DMS153 (cell line): Measurements from ENCODE around the gene PDE3B.

Experiments
- DNase-seq: peaks from one replicate; lab custom pipeline; 2025; lab: John Stamatoyannopoulos, UW

The PDE3B gene

GRCh38 chr11:14884667-14885273 is 241.2 kb downstream of the PDE3B start:
- no peak for DNase-seq

GRCh38 chr11:14886513-14886912 is 242.9 kb downstream of the PDE3B start:
- no peak for DNase-seq

- DNase-seq: peak; percentile 80
Measured at GRCh38 chr11:14891143-14892035, 247.8 kb downstream of the PDE3B start.

- peak; percentile 98 for DNase-seq
Measured at GRCh38 chr11:14892036-14892556, 248.5 kb downstream of the PDE3B start, which contains the start of gene CYP2R1. TSS of gene CYP2R1 (minus strand) at chr11:14892231. CDS start at chr11:14892205, 26 bp downstream.

DNA sequence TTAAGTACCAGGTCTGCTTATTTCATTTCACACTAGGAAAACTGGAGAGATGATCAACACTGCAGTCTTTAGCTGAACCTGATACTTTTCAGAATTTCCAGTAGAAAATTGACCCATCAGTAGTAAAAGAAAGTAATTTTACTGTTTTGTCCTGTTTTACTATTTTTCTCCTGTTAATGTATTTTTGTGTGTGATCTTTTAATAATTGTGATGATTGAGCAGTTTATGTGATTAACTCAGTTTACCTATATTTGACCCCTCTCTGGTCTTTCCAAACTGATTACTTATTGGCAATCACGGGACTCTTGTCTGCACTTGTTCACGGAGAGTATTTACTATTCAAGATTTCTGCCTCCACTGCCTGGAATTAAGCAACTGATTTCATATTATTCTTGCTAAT is 249.0 kb downstream of the PDE3B start:
- no peak for DNase-seq

DNA sequence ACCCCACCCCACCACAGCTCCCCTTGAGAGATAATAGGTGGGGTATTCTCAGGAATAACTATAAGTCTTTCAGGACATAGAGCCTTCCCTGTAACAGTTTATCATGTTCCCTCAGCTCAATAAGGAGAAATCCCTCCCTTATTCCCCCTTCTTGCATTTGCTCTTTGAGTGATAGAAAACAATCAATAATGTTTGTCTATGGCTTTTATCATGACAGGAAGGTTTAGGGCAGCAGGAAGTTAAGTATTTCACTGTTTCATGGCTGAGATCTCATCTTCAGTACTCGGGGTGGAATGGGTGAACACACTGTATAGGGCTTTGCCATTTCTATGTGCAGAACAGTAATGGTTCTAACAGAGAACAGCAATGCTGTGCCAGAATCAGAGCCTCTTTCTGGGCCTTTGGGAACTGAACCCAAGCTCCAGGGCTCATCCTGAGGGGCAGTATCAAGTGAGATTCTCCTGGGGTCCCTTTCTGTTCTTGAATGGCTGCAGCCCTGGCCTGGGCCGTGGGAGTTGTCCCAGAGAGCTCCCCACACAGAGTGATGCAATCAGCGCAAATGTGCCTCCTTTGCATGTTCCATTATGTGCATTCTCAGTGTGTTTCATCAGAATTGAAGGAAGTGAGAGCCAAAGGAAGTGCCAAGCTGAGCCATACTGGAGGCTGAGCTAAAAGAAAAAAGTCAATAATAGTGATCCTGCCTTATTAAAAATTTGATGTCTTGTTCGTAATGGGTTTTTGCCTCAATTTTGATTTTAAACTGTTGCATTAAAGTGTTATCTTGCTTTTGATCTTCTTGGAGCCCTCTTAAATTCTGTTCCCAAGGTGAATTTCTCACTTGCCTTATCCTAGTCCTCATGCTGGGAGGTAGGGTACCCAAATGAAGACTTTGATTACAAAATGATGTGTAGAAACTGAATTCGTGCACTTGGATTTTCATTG is 251.3 kb downstream of the PDE3B start:
- DNase-seq: no peak

DNA sequence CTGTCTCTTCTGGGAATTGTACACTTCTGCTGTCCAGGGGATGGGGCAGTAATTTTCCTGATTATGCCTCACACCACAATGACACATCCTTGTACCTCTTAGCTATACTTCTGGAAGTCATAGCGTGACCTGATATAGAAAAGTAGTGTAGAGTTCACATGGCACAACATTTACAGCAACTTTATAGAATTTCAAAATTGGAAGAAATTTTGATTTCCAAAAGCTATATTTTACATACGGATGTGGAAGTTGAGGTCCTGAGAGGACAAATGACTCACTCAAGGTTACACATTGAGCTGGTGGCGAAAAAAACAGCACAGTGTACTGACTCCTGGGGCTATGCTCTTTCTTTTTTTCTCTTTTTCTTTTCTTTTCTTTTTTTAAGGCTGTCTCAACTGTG is 254.8 kb downstream of the PDE3B start:
- DNase-seq: no peak

GRCh38 chr11:14898906-14899305 is 255.3 kb downstream of the PDE3B start:
- no peak for DNase-seq

DNA sequence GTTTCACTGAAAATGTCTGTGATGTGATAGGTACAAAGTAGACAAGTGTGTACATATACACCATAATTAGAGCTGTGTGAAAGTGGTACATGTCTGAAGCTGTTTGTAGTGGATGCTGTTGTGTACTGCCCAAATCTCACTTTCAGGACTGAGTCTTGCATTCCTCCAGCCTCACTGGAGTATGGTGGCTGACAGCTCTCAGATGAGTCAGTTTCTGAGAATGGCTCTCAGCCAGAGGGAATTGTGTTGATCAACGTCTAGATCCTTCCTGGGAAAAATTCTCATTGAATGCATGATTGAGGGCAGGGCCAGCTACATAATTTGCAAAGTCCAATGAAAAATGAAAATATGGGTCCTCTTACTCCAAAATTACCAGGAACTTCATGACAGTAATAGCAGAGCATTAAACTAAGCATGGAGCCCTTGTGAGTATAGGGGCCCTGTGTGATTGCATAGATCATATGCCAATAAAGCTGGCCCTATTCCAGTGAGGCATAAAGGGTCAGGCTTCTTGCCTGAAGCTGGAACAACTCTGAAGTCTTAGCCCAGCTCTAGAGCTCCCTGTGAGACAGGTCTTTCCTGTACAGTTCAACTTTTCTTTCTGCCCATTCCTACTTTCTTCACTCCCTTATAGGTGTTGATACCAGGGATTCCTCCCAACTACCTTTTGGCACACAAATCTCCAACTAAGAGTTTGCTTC is 259.2 kb downstream of the PDE3B start:
- no peak for DNase-seq

GRCh38 chr11:14904745-14905103 is 261.1 kb downstream of the PDE3B start:
- no peak for DNase-seq

GRCh38 chr11:14905104-14906033 is 261.8 kb downstream of the PDE3B start:
- DNase-seq: no peak

DNA sequence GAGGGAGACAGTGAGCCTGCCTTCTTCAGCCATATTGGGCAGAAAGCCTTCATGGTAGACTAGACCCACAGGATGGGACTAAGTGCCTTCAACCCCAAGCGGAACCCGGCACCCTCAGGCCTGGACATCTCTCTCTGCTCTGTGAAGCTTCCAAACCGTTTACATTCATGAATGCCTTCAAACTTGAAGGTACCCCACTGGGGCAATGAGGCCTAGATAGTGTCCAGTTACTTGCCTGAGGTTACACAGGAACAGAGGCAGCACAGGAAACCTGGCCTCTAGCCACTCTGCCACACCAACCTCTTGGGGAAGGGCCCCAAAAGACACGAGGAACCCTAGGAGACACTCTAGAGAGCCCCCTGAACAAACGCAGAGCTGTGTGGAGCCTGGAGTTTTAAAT is 263.0 kb downstream of the PDE3B start:
- no peak for DNase-seq

DNA sequence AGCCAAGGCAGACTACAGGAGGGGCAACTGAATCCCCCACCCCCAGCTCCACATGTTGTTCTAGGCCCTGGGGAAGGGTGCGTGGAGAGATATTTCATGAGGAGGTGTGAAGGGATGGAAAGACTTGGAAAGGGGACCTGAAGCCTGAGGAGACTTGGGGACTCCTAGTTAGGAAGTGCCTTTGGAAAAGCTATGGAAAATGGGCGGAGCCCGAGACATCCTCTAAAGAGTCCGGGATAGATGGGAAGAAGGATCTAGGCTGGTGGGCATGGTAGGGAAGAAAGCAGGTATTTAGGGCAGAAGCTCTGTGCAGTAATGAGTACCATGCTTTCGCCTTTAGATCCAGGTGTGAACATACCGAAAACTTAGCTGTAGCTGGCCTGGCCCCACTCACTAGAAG is 263.4 kb downstream of the PDE3B start:
- DNase-seq: no peak

- DNase-seq: peak; percentile 78
Measured at GRCh38 chr11:14907411-14908213, 264.0 kb downstream of the PDE3B start.

- peak; percentile 71 for DNase-seq
Measured at GRCh38 chr11:14908214-14908880, 264.7 kb downstream of the PDE3B start.

- no peak for DNase-seq
Measured at GRCh38 chr11:14914536-14914935, 270.9 kb downstream of the PDE3B start.

DNA sequence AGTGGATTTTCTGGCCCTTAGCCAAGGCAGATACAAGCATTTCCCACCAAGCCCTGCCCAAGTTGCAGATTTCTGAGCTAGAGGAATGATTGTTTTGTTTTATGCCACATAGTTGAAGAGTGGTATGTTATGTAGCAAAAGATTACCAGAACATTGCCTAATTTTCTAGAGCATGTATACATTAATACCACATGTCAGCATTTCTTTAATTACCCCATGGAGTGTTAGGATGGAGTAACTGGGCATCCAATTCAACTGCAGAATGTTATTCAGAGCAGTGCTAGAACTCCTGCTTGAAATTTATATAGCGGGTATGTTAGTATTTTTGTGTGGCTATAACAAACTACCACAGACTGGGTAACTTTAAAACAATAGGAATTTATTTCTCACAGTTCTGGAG is 272.8 kb downstream of the PDE3B start:
- no peak for DNase-seq
